DND-41 (cell line): Measurements from ENCODE around the gene KXD1.

ENCODE experiments used
- CTCF ChIP-seq: IDR thresholded peaks from 2 replicates; pipeline ENCODE4 v1.5.1; 2012; ENCODE audit warnings: borderline replicate concordance, low read length, moderate library complexity, mild to moderate bottlenecking; ENCODE audit not compliant: poor library complexity, severe bottlenecking; ENCODE audit errors: extremely low read depth
- EZH2 ChIP-seq: IDR thresholded peaks from 3 replicates; pipeline ENCODE4 v1.6.1; 2012; ENCODE audit warnings: borderline replicate concordance, low read depth, mild to moderate bottlenecking, moderate library complexity, low read length, inconsistent platforms; ENCODE audit not compliant: severe bottlenecking

- TF ChIP-seq EZH2 (no peak), CTCF (no peak)
Measured at GRCh38 chr19:18558604-18559003, 934 bp downstream of the KXD1 start.
